OCI-LY1 (cell line): ENCODE results near the gene KCNMB2.

Experiments
- EZH2 ChIP-seq: fragments of 200-600 bp; sonication (generic), shearing (Covaris generic); IDR thresholded peaks from 2 replicates; pipeline ENCODE4 v1.8.0; 2017; ENCODE audit warnings: borderline replicate concordance, mixed run types, mild to moderate bottlenecking, antibody characterized with exemption, low read length, moderate library complexity, mixed read lengths
- TF ChIP-seq, protein P1 (sequence below): fragments of 200-600 bp; sonication (generic), shearing (Covaris generic); IDR thresholded peaks from 2 replicates; pipeline ENCODE4 v1.5.1; 2017; ENCODE audit warnings: mild to moderate bottlenecking, antibody characterized with exemption, low read length, moderate library complexity, mixed read lengths

DNA sequence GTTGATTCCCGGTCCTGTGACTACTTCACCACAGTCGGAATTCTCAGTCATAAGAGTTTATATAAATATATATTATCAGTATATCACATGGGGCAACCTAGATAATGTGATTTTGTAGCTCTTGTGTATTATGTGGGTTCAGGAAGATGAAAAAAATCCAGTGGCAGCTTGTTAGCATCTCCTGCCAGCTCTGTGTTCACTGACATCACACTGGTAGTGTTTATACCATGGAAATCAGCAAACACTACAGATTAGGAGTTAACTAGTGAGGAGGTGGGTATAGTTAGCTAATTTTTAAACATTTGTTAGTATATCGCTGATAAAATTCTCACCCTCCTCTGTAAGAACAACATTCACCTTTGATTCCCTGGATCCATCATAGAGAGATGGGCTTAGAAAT lies 44.5 kb upstream of the KCNMB2 start:
- TF ChIP-seq, protein P1, sequence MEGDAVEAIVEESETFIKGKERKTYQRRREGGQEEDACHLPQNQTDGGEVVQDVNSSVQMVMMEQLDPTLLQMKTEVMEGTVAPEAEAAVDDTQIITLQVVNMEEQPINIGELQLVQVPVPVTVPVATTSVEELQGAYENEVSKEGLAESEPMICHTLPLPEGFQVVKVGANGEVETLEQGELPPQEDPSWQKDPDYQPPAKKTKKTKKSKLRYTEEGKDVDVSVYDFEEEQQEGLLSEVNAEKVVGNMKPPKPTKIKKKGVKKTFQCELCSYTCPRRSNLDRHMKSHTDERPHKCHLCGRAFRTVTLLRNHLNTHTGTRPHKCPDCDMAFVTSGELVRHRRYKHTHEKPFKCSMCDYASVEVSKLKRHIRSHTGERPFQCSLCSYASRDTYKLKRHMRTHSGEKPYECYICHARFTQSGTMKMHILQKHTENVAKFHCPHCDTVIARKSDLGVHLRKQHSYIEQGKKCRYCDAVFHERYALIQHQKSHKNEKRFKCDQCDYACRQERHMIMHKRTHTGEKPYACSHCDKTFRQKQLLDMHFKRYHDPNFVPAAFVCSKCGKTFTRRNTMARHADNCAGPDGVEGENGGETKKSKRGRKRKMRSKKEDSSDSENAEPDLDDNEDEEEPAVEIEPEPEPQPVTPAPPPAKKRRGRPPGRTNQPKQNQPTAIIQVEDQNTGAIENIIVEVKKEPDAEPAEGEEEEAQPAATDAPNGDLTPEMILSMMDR: no peak
- no peak for TF ChIP-seq EZH2
